ENCODE data around the gene LRMDA. TPM values are rescaled to one million over a fixed set of nuclear protein-coding genes. Genes with fewer than 3 reads are reported as not detected.

Gene LRMDA
- total RNA-seq, 5 donors from 2014 or later (not counting 1 experiment from before 2014, with no cell fraction given): 0.30 to 1.2 TPM; not detected in 3

GRCh38 chr10:75995720-75996119 lies 564.3 kb downstream of the LRMDA start:
- no peaks in the 10 kb centered on the region for H3K36me3 ChIP-seq (ENCODE audit: control insufficient read depth in 2 of 2, extremely low read depth in 1 of 2, insufficient read depth in 1 of 2, low read length in 1 of 2)
- H3K36me3 Mint-ChIP-seq: no peaks in the 10 kb centered on the region
- H3K27me3 Mint-ChIP-seq: no peaks in the 10 kb centered on the region
- no peak overlapping the region for H3K27ac Mint-ChIP-seq
- H3K9me3 Mint-ChIP-seq: peaks cover 0 to 3% (median 0%) of the 10 kb centered on the region in 3 donors
- H3K4me3 Mint-ChIP-seq: no peak overlapping the region
- ChIA-PET POLR2A (no interaction called here), CTCF (no interaction called here)
- no peaks in the 10 kb centered on the region for H3K4me1 ChIP-seq (ENCODE audit: control insufficient read depth in 1 of 2, extremely low read depth in 1 of 2, insufficient read depth in 2 of 2, low read length in 2 of 2)
- ATAC-seq (replicated peaks in 1 of 4) (no peak), DNase-seq (no peak)
- H3K27me3 ChIP-seq (replicated peaks in 1 of 2; ENCODE audit: control insufficient read depth in 2 of 2, extremely low read depth in 1 of 2, insufficient read depth in 2 of 2, low read length in 1 of 2): no peaks in the 10 kb centered on the region
- no peak overlapping the region for H3K27ac ChIP-seq (ENCODE audit: low read length)
- no peaks in the 10 kb centered on the region for H3K4me1 Mint-ChIP-seq
- WGBS (ENCODE audit: insufficient coverage): no CpG with 5 or more reads among the region's 1 CpG
- H3K4me3 ChIP-seq (ENCODE audit: control insufficient read depth in 1 of 2, extremely low read depth in 1 of 2, low read length in 1 of 2): no peak overlapping the region
- no peaks in the 10 kb centered on the region for H3K9me3 ChIP-seq

- Mint-ChIP-seq H3K27ac (no peak overlapping the region), H3K36me3 (no peaks in the 10 kb centered on the region), H3K4me1 (no peaks in the 10 kb centered on the region), H3K27me3 (no peaks in the 10 kb centered on the region), H3K9me3 (peaks cover 0 to 1% (median 0%) of the 10 kb centered on the region in 3 donors), H3K4me3 (no peak overlapping the region)
- DNase-seq (no peak), ATAC-seq (replicated peaks in 1 of 4) (no peak)
- no peaks in the 10 kb centered on the region for H3K4me1 ChIP-seq (ENCODE audit: control insufficient read depth in 1 of 2, extremely low read depth in 1 of 2, insufficient read depth in 2 of 2, low read length in 2 of 2)
- H3K27me3 ChIP-seq (replicated peaks in 1 of 2; ENCODE audit: control insufficient read depth in 2 of 2, extremely low read depth in 1 of 2, insufficient read depth in 2 of 2, low read length in 1 of 2): no peaks in the 10 kb centered on the region
- H3K9me3 ChIP-seq: no peaks in the 10 kb centered on the region
- no peaks in the 10 kb centered on the region for H3K36me3 ChIP-seq (ENCODE audit: control insufficient read depth in 2 of 2, extremely low read depth in 1 of 2, insufficient read depth in 1 of 2, low read length in 1 of 2)
- no peak overlapping the region for H3K4me3 ChIP-seq (ENCODE audit: control insufficient read depth in 1 of 2, extremely low read depth in 1 of 2, low read length in 1 of 2)
- ChIA-PET POLR2A (no interaction called here), CTCF (no interaction called here)
- H3K27ac ChIP-seq (ENCODE audit: low read length): no peak overlapping the region
- 83% methylated on average over 1 of the region's 2 CpGs for WGBS (ENCODE audit: insufficient coverage)
Measured at GRCh38 chr10:75999001-75999400, 567.6 kb downstream of the LRMDA start.

GRCh38 chr10:75999515-76000209 lies 568.2 kb downstream of the LRMDA start:
- ATAC-seq (replicated peaks in 1 of 4) (no peak), DNase-seq (no peak)
- Mint-ChIP-seq H3K27ac (no peak overlapping the region), H3K27me3 (no peaks in the 10 kb centered on the region), H3K9me3 (no peaks in the 10 kb centered on the region), H3K4me1 (no peaks in the 10 kb centered on the region), H3K36me3 (no peaks in the 10 kb centered on the region), H3K4me3 (no peak overlapping the region)
- Histone ChIP-seq H3K9me3 (no peaks in the 10 kb centered on the region), H3K36me3 (ENCODE audit: control insufficient read depth in 2 of 2, extremely low read depth in 1 of 2, insufficient read depth in 1 of 2, low read length in 1 of 2) (no peaks in the 10 kb centered on the region), H3K4me3 (ENCODE audit: control insufficient read depth in 1 of 2, extremely low read depth in 1 of 2, low read length in 1 of 2) (no peak overlapping the region), H3K4me1 (ENCODE audit: control insufficient read depth in 1 of 2, extremely low read depth in 1 of 2, insufficient read depth in 2 of 2, low read length in 2 of 2) (no peaks in the 10 kb centered on the region), H3K27me3 (replicated peaks in 1 of 2; ENCODE audit: control insufficient read depth in 2 of 2, extremely low read depth in 1 of 2, insufficient read depth in 2 of 2, low read length in 1 of 2) (no peaks in the 10 kb centered on the region), H3K27ac (ENCODE audit: low read length) (no peak overlapping the region)
- ChIA-PET CTCF (no interaction called here), POLR2A (no interaction called here)
- 93% methylated on average over 3 of the region's 7 CpGs for WGBS (ENCODE audit: insufficient coverage)

DNA sequence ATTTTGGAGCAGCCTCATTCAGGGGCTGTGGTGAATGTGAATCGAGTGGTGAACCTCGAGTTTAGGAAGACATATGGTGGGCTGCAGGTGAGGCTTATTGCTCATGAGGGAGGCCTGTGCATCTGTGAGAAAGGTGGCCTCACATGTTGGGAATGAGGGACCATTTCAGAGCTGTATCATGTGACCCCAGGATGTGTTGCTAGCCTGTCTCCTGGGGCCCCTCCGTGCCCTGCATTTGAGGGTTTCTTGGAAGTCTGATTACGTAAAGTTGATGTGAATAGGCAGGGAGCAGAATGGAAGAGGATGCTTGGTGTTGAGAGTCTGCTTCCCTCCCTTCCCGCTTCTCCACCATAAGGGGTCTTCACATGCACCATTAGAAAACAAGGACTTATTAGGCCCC lies 569.1 kb downstream of the LRMDA start:
- Mint-ChIP-seq H3K27me3 (no peaks in the 10 kb centered on the region), H3K36me3 (no peaks in the 10 kb centered on the region), H3K27ac (no peak overlapping the region), H3K4me3 (no peak overlapping the region), H3K9me3 (no peaks in the 10 kb centered on the region), H3K4me1 (no peaks in the 10 kb centered on the region)
- no peaks in the 10 kb centered on the region for H3K4me1 ChIP-seq (ENCODE audit: control insufficient read depth in 1 of 2, extremely low read depth in 1 of 2, insufficient read depth in 2 of 2, low read length in 2 of 2)
- ChIA-PET POLR2A (no interaction called here), CTCF (no interaction called here)
- no peak overlapping the region for H3K27ac ChIP-seq (ENCODE audit: low read length)
- ATAC-seq (replicated peaks in 1 of 4) (no peak), DNase-seq (no peak)
- WGBS (ENCODE audit: insufficient coverage): 75% methylated on average over 2 of the region's 5 CpGs
- no peaks in the 10 kb centered on the region for H3K27me3 ChIP-seq (replicated peaks in 1 of 2; ENCODE audit: control insufficient read depth in 2 of 2, extremely low read depth in 1 of 2, insufficient read depth in 2 of 2, low read length in 1 of 2)
- no peak overlapping the region for H3K4me3 ChIP-seq (ENCODE audit: control insufficient read depth in 1 of 2, extremely low read depth in 1 of 2, low read length in 1 of 2)
- H3K36me3 ChIP-seq (ENCODE audit: control insufficient read depth in 2 of 2, extremely low read depth in 1 of 2, insufficient read depth in 1 of 2, low read length in 1 of 2): no peaks in the 10 kb centered on the region
- no peaks in the 10 kb centered on the region for H3K9me3 ChIP-seq

GRCh38 chr10:76001019-76001418 lies 569.6 kb downstream of the LRMDA start:
- ChIA-PET POLR2A (no interaction called here), CTCF (no interaction called here)
- Histone ChIP-seq H3K27me3 (replicated peaks in 1 of 2; ENCODE audit: control insufficient read depth in 2 of 2, extremely low read depth in 1 of 2, insufficient read depth in 2 of 2, low read length in 1 of 2) (peaks cover 0 to 1% of the 10 kb centered on the region in 2 experiments), H3K27ac (ENCODE audit: low read length) (no peak overlapping the region), H3K36me3 (ENCODE audit: control insufficient read depth in 2 of 2, extremely low read depth in 1 of 2, insufficient read depth in 1 of 2, low read length in 1 of 2) (no peaks in the 10 kb centered on the region), H3K4me1 (ENCODE audit: control insufficient read depth in 1 of 2, extremely low read depth in 1 of 2, insufficient read depth in 2 of 2, low read length in 2 of 2) (no peaks in the 10 kb centered on the region), H3K4me3 (ENCODE audit: control insufficient read depth in 1 of 2, extremely low read depth in 1 of 2, low read length in 1 of 2) (no peak overlapping the region), H3K9me3 (no peaks in the 10 kb centered on the region)
- ATAC-seq (replicated peaks in 1 of 4): no peak
- Mint-ChIP-seq H3K36me3 (no peaks in the 10 kb centered on the region), H3K4me1 (no peaks in the 10 kb centered on the region), H3K9me3 (no peaks in the 10 kb centered on the region), H3K27ac (no peak overlapping the region), H3K27me3 (no peaks in the 10 kb centered on the region), H3K4me3 (no peak overlapping the region)
- 100% methylated on average over 2 of the region's 4 CpGs for WGBS (ENCODE audit: insufficient coverage)
- no peak for DNase-seq

DNA sequence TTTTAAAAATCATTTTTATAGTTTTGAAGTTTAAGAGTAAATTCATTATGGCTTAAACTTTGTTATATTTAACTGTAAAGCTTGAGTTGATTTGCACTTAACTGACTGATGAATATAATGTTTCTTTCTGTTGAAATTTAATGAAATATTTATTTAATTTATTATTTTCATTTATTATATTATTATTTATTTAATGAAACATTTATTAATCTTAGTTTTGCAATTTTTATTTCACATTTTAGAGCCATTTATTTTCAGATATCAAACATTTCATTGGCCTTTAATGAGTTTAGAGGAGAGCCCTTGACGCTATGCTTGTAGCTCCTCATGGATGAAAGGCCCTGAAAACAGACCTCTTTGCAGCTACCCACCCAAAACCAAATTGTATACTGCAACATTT lies 570.0 kb downstream of the LRMDA start:
- Mint-ChIP-seq H3K27ac (no peak overlapping the region), H3K9me3 (no peaks in the 10 kb centered on the region), H3K36me3 (no peaks in the 10 kb centered on the region), H3K4me1 (no peaks in the 10 kb centered on the region), H3K4me3 (no peak overlapping the region), H3K27me3 (no peaks in the 10 kb centered on the region)
- Histone ChIP-seq H3K27me3 (replicated peaks in 1 of 2; ENCODE audit: control insufficient read depth in 2 of 2, extremely low read depth in 1 of 2, insufficient read depth in 2 of 2, low read length in 1 of 2) (peaks cover 0 to 4% of the 10 kb centered on the region in 2 experiments), H3K4me3 (ENCODE audit: control insufficient read depth in 1 of 2, extremely low read depth in 1 of 2, low read length in 1 of 2) (no peak overlapping the region), H3K9me3 (no peaks in the 10 kb centered on the region), H3K4me1 (ENCODE audit: control insufficient read depth in 1 of 2, extremely low read depth in 1 of 2, insufficient read depth in 2 of 2, low read length in 2 of 2) (no peaks in the 10 kb centered on the region), H3K27ac (ENCODE audit: low read length) (no peak overlapping the region), H3K36me3 (ENCODE audit: control insufficient read depth in 2 of 2, extremely low read depth in 1 of 2, insufficient read depth in 1 of 2, low read length in 1 of 2) (no peaks in the 10 kb centered on the region)
- DNase-seq (no peak), ATAC-seq (replicated peaks in 1 of 4) (no peak)
- WGBS (ENCODE audit: insufficient coverage): no CpG with 5 or more reads among the region's 1 CpG
- ChIA-PET CTCF (no interaction called here), POLR2A (no interaction called here)

Measured in T-cell (primary cell).